Heart right ventricle (tissue), 16 donors: ENCODE data around the gene SSH2. TPM values are rescaled to one million over a fixed set of nuclear protein-coding genes. Genes with fewer than 3 reads are reported as not detected.

Experiments used
- ATAC-seq, 8 donors: fragments of 200-7000 bp; cut with Tn5 transposase; one replicate each; pipeline ENCODE4 v1.9.1; 2020; ENCODE audit warnings: mild to moderate bottlenecking in 8 of 8, moderate library complexity in 8 of 8, moderate number of reproducible peaks in 1 of 8
- DNase-seq, 2 donors: peaks; one replicate each; pipeline ENCODE4 v3.0.0-alpha.2; 2020
- H3K27ac ChIP-seq, 10 donors: fragments of 200-600 bp; sonication (generic) in 2 of 10; one replicate each; pipeline versions ENCODE4 v1.5.0 to v1.8.0; 2020 to 2022; ENCODE audit warnings: mild to moderate bottlenecking in 3 of 10
- H3K27me3 ChIP-seq, 7 donors: fragments of 200-600 bp; one replicate each; pipeline ENCODE4 v1.8.0; 2021 to 2022; ENCODE audit warnings: mild to moderate bottlenecking in 2 of 7
- H3K36me3 ChIP-seq, 9 donors: fragments of 200-600 bp; sonication (generic) in 1 of 9; one replicate each; pipeline versions ENCODE4 v1.5.0 to v1.8.0; 2020 to 2022; ENCODE audit warnings: mild to moderate bottlenecking in 2 of 9
- H3K4me1 ChIP-seq, 9 donors: fragments of 200-600 bp; sonication (generic) in 1 of 9; one replicate each; pipeline versions ENCODE4 v1.5.0 to v1.8.0; 2020 to 2022; ENCODE audit warnings: mild to moderate bottlenecking in 4 of 9
- H3K4me3 ChIP-seq, 10 donors: fragments of 200-600 bp; sonication (generic) in 2 of 10; one replicate each; pipeline versions ENCODE4 v1.5.0 to v1.8.0; 2020 to 2022; ENCODE audit warnings: mild to moderate bottlenecking in 7 of 10, moderate library complexity in 2 of 10
- H3K9me3 ChIP-seq, 11 donors: fragments of 200-600 bp in 10 of 11; sonication (generic) in 2 of 11; one replicate each; pipeline versions ENCODE4 v1.5.0 to v1.8.0; 2013 to 2022; ENCODE audit warnings: mild to moderate bottlenecking in 2 of 11, control low read depth in 1 of 11, moderate library complexity in 1 of 11
- CTCF ChIP-seq, 9 donors: fragments of 200-600 bp; sonication (generic) in 2 of 9; IDR thresholded peaks; one replicate each; pipeline versions ENCODE4 v1.5.0 to v1.8.0; 2021 to 2022; ENCODE audit warnings: antibody characterized with exemption in 9 of 9, mild to moderate bottlenecking in 5 of 9, moderate library complexity in 1 of 9
- WGBS, 2 donors: extraction: QIAGEN DNeasy Blood & Tissue Kit; methylation state at CpG; one replicate each; pipeline ENCODE4 v1.1.7; 2013; ENCODE audit warnings: inconsistent platforms in 1 of 2; 5-methylcytosine and 5-hydroxymethylcytosine counted together
- intact Hi-C, 10 donors: fragments of 100-400 bp; cut with DNase I; formaldehyde crosslinking; loops; one replicate each; pipeline versions ENCODE4 v1.11.1 to v1.14.2; 2022
- polyA plus RNA-seq, 2 donors: library from polyadenylated mRNA; stranded (reverse); fragments of 200-250 nt; gene quantifications; one replicate each; pipeline ENCODE4 v1.2.3, GENCODE V29; 2013
- total RNA-seq, 10 donors: library from RNA; stranded (reverse); fragmentation: NEBNext Ultra II Directional in 3 of 10; extraction: Animal tissue kit (Norgen Biotek cat#: 25700) in 3 of 10; gene quantifications; one replicate each; pipeline versions ENCODE4 v1.2.1 to v1.2.4, GENCODE V29; 2021 to 2023
- donor health status: Arrhythmogenic right ventricular cardiomyopathy.
- donor health status: ischemic (EF 13 %, LVEDD 7.1; RV severe dilation, severe dysfunction).
- donor health status: healthy with polysubstance abuse.
- donor health status: DM: no; HTN: yes; CAD: no.
- donor health status: DM: no; HTN: no; CAD: no.
- donor health status: ischemic (EF 25% LVEDD 6.9; RV normal size, moderate dysfunction).
- donor health status: ischemic (EF 25% LVEDD 5.7; RV mildly dilated, moderate dysfunction).
- donor health status: healthy.
- donor health status: DM: yes; HTN: yes; CAD: no.
- donor health status: Ischemic cardiomyopathy.
- donor health status: ischemic (EF 35%, LVEDD 5.7; RV mildly dilated, moderate dysfunction).
- donor health status: nonischemic (EF 11% LVEDD 7.7; RV severe dilation, severe dysfunction).
- donor health status: DM: yes; HTN: yes; CAD: no.
- donor health status: PGD.
- donor health status: ischemic (EF 29% LVEDD 5.4; RV normal size, mild dysfunction).
- donor health status: nonischemic (EF 23%, LVEDD 6.1; RV moderate dilation, normal function).

SSH2 gene
- total and polyA plus RNA-seq, 12 donors: 17.9 to 42.9 (median 34.3) TPM

GRCh38 chr17:29588017-29588561 lies 341.9 kb downstream of the SSH2 start:
- peaks cover 0 to 6% (median 0%) of the 10 kb centered on the region in 9 donors for H3K36me3 ChIP-seq
- peak overlapping the region; percentile 75 to 96 (median 90) for H3K27ac ChIP-seq
- whole genome bisulfite sequencing, 2 donors: 24 to 26% methylated on average over 8 of the region's 8 CpGs
- intact Hi-C loops: no loop called here
- H3K4me1 ChIP-seq: peaks cover 22 to 90% (median 82%) of the 10 kb centered on the region in 9 donors
- ATAC-seq (no peak), DNase-seq (peak in 1 of 2 donors; percentile 30)
- no peaks in the 10 kb centered on the region for H3K27me3 ChIP-seq
- no peak for TF ChIP-seq CTCF (IDR thresholded peaks at IDR 0.05)
- peak overlapping the region; percentile 72 to 95 (median 88) for H3K4me3 ChIP-seq
- H3K9me3 ChIP-seq: no peaks in the 10 kb centered on the region

- intact Hi-C loops: no loop called here
- no peak for DNase-seq
- 75 to 82% methylated on average over 6 of the region's 6 CpGs for WGBS, 2 donors
- H3K4me3 ChIP-seq: peak overlapping the region; percentile 72 to 95 (median 88)
- peaks cover 22 to 88% (median 79%) of the 10 kb centered on the region in 9 donors for H3K4me1 ChIP-seq
- H3K27me3 ChIP-seq: no peaks in the 10 kb centered on the region
- peaks cover 0 to 11% (median 2%) of the 10 kb centered on the region in 9 donors for H3K36me3 ChIP-seq
- TF ChIP-seq CTCF (IDR thresholded peaks at IDR 0.05): no peak
- ATAC-seq: no peak
- peak overlapping the region; percentile 75 to 96 (median 90) for H3K27ac ChIP-seq
- H3K9me3 ChIP-seq: no peaks in the 10 kb centered on the region
These were observed 342.4 kb downstream of the SSH2 start for GRCh38 chr17:29587591-29587990.

DNA sequence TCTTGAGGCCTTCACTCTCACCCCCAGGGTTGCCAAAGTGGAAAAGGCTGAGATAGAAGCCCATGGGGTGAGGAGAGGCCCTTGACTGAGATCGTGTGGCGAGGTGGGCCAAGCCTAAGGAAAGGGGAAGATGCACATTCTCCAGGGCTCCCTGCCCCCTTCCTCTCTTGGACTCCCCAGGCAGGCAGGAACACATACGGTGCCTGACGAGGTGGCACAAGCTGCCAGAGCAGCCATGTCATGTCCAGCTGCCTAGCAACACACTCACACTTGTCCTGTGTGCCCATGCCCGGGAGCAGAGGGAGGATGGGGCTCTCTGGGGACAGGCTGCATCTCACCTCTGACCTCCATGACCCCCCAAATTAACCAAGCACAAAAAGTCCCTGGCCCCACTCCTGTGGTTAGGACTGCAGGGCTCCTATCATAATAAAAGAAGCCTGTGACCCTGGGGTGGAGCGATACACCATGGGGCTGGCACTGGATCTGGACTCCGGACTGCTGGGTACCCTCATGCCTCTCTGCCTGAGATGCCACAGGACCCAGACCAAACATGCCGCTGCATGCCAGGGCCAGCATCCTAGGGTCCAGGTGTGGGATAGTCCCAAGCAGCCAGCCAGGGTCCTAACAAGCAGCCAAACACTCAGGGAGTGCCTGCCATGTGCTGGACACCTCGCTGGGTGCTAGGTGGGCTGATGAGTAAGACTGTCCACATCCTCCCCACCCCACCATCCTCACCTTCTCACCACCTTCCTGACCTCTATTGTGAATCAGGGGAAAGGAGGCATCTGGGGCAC lies 343.2 kb downstream of the SSH2 start:
- Histone ChIP-seq H3K4me1 (peaks cover 22 to 84% (median 72%) of the 10 kb centered on the region in 9 donors), H3K27ac (peak overlapping the region; percentile 30 to 96 (median 90)), H3K9me3 (no peaks in the 10 kb centered on the region), H3K36me3 (peaks cover 0 to 18% (median 5%) of the 10 kb centered on the region in 9 donors), H3K4me3 (peak overlapping the region in 7 of 10 donors; percentile 8 to 95 (median 92)), H3K27me3 (no peaks in the 10 kb centered on the region)
- no peak for ATAC-seq
- DNase-seq: peak in 1 of 2 donors; percentile 9
- TF ChIP-seq CTCF (IDR thresholded peaks at IDR 0.05): no peak
- intact Hi-C loops: no loop called here
- 60 to 66% methylated on average over 8 to 9 of the region's 9 CpGs for WGBS, 2 donors

DNA sequence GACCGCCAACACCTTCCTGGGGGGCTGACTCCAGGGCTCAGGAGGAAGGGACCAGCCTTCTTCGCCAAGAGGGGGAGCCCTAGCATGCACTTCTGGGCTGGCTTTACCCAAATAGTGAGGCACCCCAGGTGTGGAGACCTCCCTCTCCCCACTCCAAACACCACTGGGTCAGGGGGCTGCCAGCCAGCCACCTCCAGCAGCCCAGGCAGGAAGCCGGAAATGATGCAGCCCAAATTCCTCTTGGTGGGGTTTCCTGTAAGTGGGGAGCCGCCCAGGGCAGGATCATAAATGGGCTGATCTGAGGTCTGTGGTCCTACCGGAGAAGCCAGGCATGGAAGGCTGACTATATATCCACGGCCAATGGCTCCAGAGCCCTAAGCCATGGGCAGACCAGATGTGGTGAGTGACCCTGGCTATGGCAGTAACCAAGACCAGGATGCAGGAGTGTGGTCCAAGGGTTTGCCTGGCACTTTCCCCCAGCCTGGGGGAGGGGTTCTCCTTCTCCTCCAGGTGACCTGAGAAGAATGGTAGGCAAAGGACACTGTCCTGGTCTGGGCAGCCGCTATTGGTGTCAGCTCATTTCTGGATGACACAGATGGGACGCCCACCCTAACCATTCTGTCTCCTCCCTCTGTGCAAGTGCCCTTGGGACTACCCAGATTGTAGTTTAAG lies 344.8 kb downstream of the SSH2 start:
- peak in 4 of 9 donors; percentile 12 to 42 (median 38) for TF ChIP-seq CTCF (IDR thresholded peaks at IDR 0.05)
- no peaks in the 10 kb centered on the region for H3K9me3 ChIP-seq
- H3K27me3 ChIP-seq: no peaks in the 10 kb centered on the region
- intact Hi-C loops: no loop called here
- peak overlapping the region; percentile 77 to 96 (median 90) for H3K27ac ChIP-seq
- peak overlapping the region; percentile 16 to 95 (median 45) for H3K4me3 ChIP-seq
- peaks cover 10 to 84% (median 60%) of the 10 kb centered on the region in 9 donors for H3K4me1 ChIP-seq
- peak in 7 of 8 donors; percentile 2 to 71 (median 41) for ATAC-seq
- peaks cover 0 to 35% (median 15%) of the 10 kb centered on the region in 9 donors for H3K36me3 ChIP-seq
- DNase-seq: peak; percentile 50 to 72
- 64 to 69% methylated on average over 8 of the region's 8 CpGs for WGBS, 2 donors
